Esophagus (tissue), 2 donors: ENCODE results near the gene EPC1. TPM values are rescaled to one million over a fixed set of nuclear protein-coding genes. Genes with fewer than 3 reads are reported as not detected.
"Not testable (repeated sequence)": the region's sequence is repeated elsewhere in the genome, so short reads cannot be mapped to it uniquely, and the experiment has no call there.

Experiments used
- H3K27ac ChIP-seq, 2 donors: one replicate each; pipeline ENCODE4 v1.5.1; 2013; ENCODE audit warnings: low read depth in 2 of 2, mild to moderate bottlenecking in 2 of 2, inconsistent platforms in 1 of 2, low read length in 1 of 2, moderate library complexity in 1 of 2
- H3K27me3 ChIP-seq, 2 donors: one replicate each; pipeline ENCODE4 v1.6.1; 2013; ENCODE audit warnings: low read length in 2 of 2, control low read depth in 1 of 2, mild to moderate bottlenecking in 1 of 2; ENCODE audit not compliant: insufficient read depth in 2 of 2, control insufficient read depth in 1 of 2
- H3K36me3 ChIP-seq, 2 donors: one replicate each; pipeline ENCODE4 v1.6.1; 2013; ENCODE audit warnings: low read length in 1 of 2; ENCODE audit not compliant: control insufficient read depth in 2 of 2, insufficient read depth in 2 of 2
- H3K4me1 ChIP-seq, 2 donors: one replicate each; pipeline ENCODE4 v1.6.1; 2013; ENCODE audit warnings: low read length in 1 of 2; ENCODE audit not compliant: control insufficient read depth in 2 of 2, insufficient read depth in 2 of 2
- H3K4me3 ChIP-seq, 2 donors: one replicate each; pipeline ENCODE4 v1.5.1; 2013; ENCODE audit warnings: low read length in 2 of 2, mild to moderate bottlenecking in 2 of 2, low read depth in 1 of 2, moderate library complexity in 1 of 2
- H3K9me3 ChIP-seq, 2 donors: one replicate each; pipeline ENCODE4 v1.6.1; 2013; ENCODE audit warnings: mild to moderate bottlenecking in 2 of 2, low read depth in 1 of 2, low read length in 1 of 2, moderate library complexity in 1 of 2; ENCODE audit not compliant: control insufficient read depth in 2 of 2, insufficient read depth in 1 of 2
- WGBS, 2 donors: extraction: QIAGEN DNeasy Blood & Tissue Kit; methylation state at CpG; one replicate each; pipeline ENCODE4 v1.1.7; 2013; 5-methylcytosine and 5-hydroxymethylcytosine counted together
- polyA plus RNA-seq, 2 donors: library from polyadenylated mRNA; stranded (reverse); fragments of 200-250 nt; gene quantifications; one replicate each; pipeline ENCODE4 v1.2.3, GENCODE V29; 2013
- donor health status: healthy with polysubstance abuse.
- donor health status: Bipolar disorder and iron deficiency.

Gene EPC1
- polyA plus RNA-seq, 2 donors = 9.4 to 10.0 TPM

DNA sequence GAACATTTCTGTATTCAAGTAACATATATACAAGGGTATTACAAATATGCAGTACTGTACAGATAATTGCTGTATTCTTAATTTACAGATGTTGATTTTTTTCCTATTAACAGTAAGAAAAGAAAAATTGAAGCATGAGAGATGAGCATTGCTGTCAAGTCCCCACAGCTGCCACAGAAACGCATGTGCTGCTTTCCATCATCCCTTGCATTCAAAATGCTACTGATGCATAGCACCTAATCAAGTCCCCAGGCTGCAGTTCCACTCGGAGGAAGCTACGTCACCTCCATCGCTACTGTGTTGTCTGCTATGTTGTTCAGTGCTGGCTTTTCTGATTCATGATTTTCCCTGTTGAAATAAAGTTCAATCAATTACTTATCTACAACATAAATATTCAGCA, 78.2 kb downstream of the EPC1 start:
- WGBS, 2 donors = 89% methylated on average over 4 of the region's 4 CpGs
- Histone ChIP-seq H3K4me3 (no peak overlapping the region), H3K27ac (no peak overlapping the region), H3K27me3 (no peaks in the 10 kb centered on the region), H3K9me3 (no peaks in the 10 kb centered on the region), H3K36me3 (peaks cover 7 to 15% of the 10 kb centered on the region in 2 donors), H3K4me1 (no peaks in the 10 kb centered on the region)

DNA sequence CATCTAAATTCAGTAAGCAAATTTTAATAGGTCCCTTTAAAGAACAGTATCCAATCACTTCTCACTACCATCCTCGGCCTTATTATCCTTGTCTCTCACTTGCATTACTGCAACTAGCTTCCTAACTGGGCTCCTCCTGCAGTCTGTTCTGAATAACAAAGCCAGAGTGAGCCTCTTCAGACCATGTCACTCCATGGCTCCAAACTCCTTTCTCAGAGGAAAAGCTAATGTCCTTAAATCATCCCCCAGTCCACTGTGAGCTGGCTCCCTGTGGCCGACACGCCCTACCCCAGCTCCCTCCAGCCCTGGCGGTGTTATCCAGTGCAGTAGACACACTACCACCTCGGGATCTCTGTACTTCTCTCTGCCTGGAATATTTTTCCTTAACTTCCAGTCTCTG, 80.0 kb downstream of the EPC1 start:
- no peak overlapping the region for H3K27ac ChIP-seq
- 87 to 89% methylated on average over 5 of the region's 5 CpGs for WGBS, 2 donors
- no peaks in the 10 kb centered on the region for H3K9me3 ChIP-seq
- H3K4me1 ChIP-seq = no peaks in the 10 kb centered on the region
- peaks cover 7 to 15% of the 10 kb centered on the region in 2 donors for H3K36me3 ChIP-seq
- H3K4me3 ChIP-seq = no peak overlapping the region
- no peaks in the 10 kb centered on the region for H3K27me3 ChIP-seq

GRCh38 chr10:32266566-32266965, 80.4 kb downstream of the EPC1 start:
- WGBS, 2 donors = 98 to 99% methylated on average over 2 of the region's 2 CpGs
- no peaks in the 10 kb centered on the region for H3K27me3 ChIP-seq
- H3K4me1 ChIP-seq = no peaks in the 10 kb centered on the region
- H3K4me3 ChIP-seq = no peak overlapping the region
- no peaks in the 10 kb centered on the region for H3K9me3 ChIP-seq
- no peak overlapping the region for H3K27ac ChIP-seq
- peaks cover 7 to 13% of the 10 kb centered on the region in 2 donors for H3K36me3 ChIP-seq

DNA sequence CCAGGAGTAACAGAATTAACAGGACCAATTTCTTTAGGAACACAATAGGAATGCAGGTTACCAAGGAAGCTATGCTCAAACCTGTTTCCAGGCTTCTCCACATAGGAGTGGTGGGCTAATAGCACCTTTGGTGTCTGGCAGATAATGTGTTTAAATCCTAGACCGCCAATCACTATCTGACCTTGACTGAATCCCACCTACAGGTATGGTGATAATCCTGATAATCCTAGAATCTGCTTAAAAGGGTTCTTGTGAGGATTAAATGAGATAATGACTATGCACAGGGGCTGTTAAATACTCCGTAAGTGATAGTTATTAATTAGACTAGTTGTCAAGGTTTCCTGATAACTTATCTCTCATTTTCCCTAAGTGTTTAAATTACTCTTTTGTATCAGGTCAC, 81.2 kb downstream of the EPC1 start:
- Histone ChIP-seq H3K36me3 (peaks cover 5 to 11% of the 10 kb centered on the region in 2 donors), H3K4me1 (no peaks in the 10 kb centered on the region), H3K27me3 (no peaks in the 10 kb centered on the region), H3K4me3 (no peak overlapping the region), H3K9me3 (no peaks in the 10 kb centered on the region), H3K27ac (no peak overlapping the region)
- 89 to 94% methylated on average over 2 of the region's 2 CpGs for WGBS, 2 donors

DNA sequence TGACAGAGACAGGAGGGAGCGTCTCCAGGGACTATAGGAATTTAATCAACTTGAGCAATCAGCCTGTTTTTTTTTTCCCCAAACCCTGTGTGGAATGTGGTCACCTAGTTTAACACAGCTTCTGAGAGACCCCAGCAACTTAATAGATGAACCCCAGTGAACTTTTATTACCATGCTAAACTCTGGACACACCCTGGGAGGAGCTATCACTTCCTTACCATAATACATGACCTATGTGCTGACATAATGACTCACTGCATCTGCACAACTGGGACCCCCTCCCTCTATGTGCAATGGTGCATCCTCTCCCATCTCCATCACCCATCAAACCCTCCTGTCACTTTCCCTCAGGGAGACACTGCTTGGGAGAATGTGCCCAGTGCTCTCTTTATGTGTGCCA, 83.7 kb downstream of the EPC1 start:
- Histone ChIP-seq H3K4me3 (no peak overlapping the region), H3K36me3 (peaks cover 0 to 2% of the 10 kb centered on the region in 2 donors), H3K4me1 (no peaks in the 10 kb centered on the region), H3K27ac (no peak overlapping the region), H3K9me3 (no peaks in the 10 kb centered on the region), H3K27me3 (no peaks in the 10 kb centered on the region)
- 70 to 81% methylated on average over 1 of the region's 1 CpG for WGBS, 2 donors

DNA sequence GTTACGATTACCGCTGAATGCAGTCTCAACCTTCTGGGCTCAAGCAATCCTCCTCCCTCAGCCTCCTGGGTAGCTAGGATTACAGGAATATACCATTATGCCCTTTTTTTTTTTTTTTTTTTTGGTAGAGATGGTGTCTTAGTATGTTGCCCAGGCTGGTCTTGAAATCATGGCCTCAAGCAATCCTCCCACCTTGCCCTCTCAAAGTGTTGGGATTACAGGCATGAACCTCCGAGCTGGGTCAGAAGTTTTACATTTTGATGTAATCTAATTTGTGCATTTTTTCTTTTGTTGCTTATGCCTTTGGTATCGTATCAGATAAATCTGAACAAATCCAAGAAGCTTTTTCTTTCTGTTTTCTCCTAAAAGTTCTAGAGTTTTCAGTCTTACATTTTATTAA, 87.4 kb downstream of the EPC1 start:
- H3K4me3 ChIP-seq = no peak overlapping the region
- no peaks in the 10 kb centered on the region for H3K4me1 ChIP-seq
- no peak overlapping the region for H3K27ac ChIP-seq
- no peaks in the 10 kb centered on the region for H3K36me3 ChIP-seq
- 96 to 97% methylated on average over 4 of the region's 4 CpGs for WGBS, 2 donors
- H3K27me3 ChIP-seq = no peaks in the 10 kb centered on the region
- H3K9me3 ChIP-seq = no peaks in the 10 kb centered on the region

- Histone ChIP-seq H3K4me3 (no peak overlapping the region), H3K9me3 (no peaks in the 10 kb centered on the region), H3K36me3 (no peaks in the 10 kb centered on the region), H3K4me1 (no peaks in the 10 kb centered on the region), H3K27me3 (no peaks in the 10 kb centered on the region), H3K27ac (no peak overlapping the region)
- 33 to 34% methylated on average over 12 of the region's 12 CpGs for WGBS, 2 donors
These were observed 90.1 kb downstream of the EPC1 start for GRCh38 chr10:32256613-32257437.

DNA sequence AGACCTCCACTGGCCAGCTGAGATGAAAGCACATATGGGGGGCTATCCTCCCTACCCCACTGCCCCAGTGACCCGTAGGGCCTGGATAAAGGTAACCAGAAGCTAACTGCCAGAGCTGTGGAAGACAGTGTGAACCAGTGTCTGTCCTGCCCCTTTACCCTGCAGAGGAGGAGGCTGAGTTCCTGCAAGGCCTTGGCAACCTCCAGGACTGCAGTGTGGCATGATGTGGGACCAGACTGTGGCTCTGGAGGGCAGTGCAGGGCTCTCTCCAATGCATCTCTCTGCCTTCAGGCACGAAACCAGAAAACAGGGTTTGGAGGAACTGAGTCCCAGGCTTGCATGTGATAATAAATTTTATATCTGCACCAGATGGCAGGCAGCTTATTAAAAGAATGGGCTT, 93.1 kb downstream of the EPC1 start:
- WGBS, 2 donors = 78 to 88% methylated on average over 2 of the region's 2 CpGs

GRCh38 chr10:32253276-32253675, 93.7 kb downstream of the EPC1 start:
- Histone ChIP-seq H3K27ac (peak overlapping the region in 1 of 2 donors; percentile 47), H3K36me3 (no peaks in the 10 kb centered on the region), H3K9me3 (no peaks in the 10 kb centered on the region), H3K4me1 (no peaks in the 10 kb centered on the region), H3K4me3 (no peak overlapping the region), H3K27me3 (no peaks in the 10 kb centered on the region)
- 69 to 71% methylated on average over 4 of the region's 4 CpGs for WGBS, 2 donors

More for the DNA sequence above, 93.1 kb downstream of the EPC1 start:
- H3K4me1 ChIP-seq = no peaks in the 10 kb centered on the region
- no peak overlapping the region for H3K4me3 ChIP-seq
- no peaks in the 10 kb centered on the region for H3K36me3 ChIP-seq
- H3K9me3 ChIP-seq = no peaks in the 10 kb centered on the region
- H3K27ac ChIP-seq = peak overlapping the region in 1 of 2 donors; percentile 47
- no peaks in the 10 kb centered on the region for H3K27me3 ChIP-seq

GRCh38 chr10:32250489-32250888, 96.5 kb downstream of the EPC1 start:
- H3K36me3 ChIP-seq, H3K9me3 ChIP-seq, H3K27me3 ChIP-seq, H3K27ac ChIP-seq, H3K4me3 ChIP-seq, H3K4me1 ChIP-seq: not testable (repeated sequence)
- WGBS, 2 donors = 57 to 75% methylated on average over 3 of the region's 3 CpGs
